ENCODE results near the gene CDK14. TPM values are rescaled to one million over a fixed set of nuclear protein-coding genes. Genes with fewer than 3 reads are reported as not detected.

The CDK14 gene
- total and polyA plus RNA-seq, 11 donors = 2.9 to 37.7 (median 21.3) TPM

- no peak for TF ChIP-seq POLR2A (IDR thresholded peaks at IDR 0.05)
- Histone ChIP-seq H3K36me3 (no peaks in the 10 kb centered on the region), H3K27ac (no peak overlapping the region), H3K4me3 (no peak overlapping the region), H3K27me3 (no peaks in the 10 kb centered on the region), H3K4me1 (peaks cover 0 to 10% (median 6%) of the 10 kb centered on the region in 12 donors), H3K9me3 (no peaks in the 10 kb centered on the region)
- no peak for DNase-seq
- 87 to 96% (median 94%) methylated on average over 1 of the region's 1 CpG for WGBS, 4 donors
- intact Hi-C loops (cut with DNase I) = no loop called here
- ATAC-seq = no peak
These were observed 26.8 kb upstream of the CDK14 start for GRCh38 chr7:90569368-90569767.

GRCh38 chr7:90570373-90570959 is 25.7 kb upstream of the CDK14 start:
- Histone ChIP-seq H3K36me3 (no peaks in the 10 kb centered on the region), H3K27me3 (no peaks in the 10 kb centered on the region), H3K4me1 (peaks cover 0 to 15% (median 9%) of the 10 kb centered on the region in 12 donors), H3K4me3 (no peak overlapping the region), H3K27ac (no peak overlapping the region), H3K9me3 (no peaks in the 10 kb centered on the region)
- WGBS, 4 donors = 85 to 95% (median 90%) methylated on average over 1 of the region's 1 CpG
- intact Hi-C loops (cut with DNase I) = loop anchor here in 1 of 10 donors (10.0 kb wide), 1 partner anchor 54 kb away; no protein-coding TSS in a partner anchor
- ATAC-seq = no peak
- TF ChIP-seq CTCF (IDR thresholded peaks at IDR 0.05) = no peak
- no peak for TF ChIP-seq POLR2A (IDR thresholded peaks at IDR 0.05)
- no peak for DNase-seq

- H3K4me1 ChIP-seq = peaks cover 0 to 15% (median 9%) of the 10 kb centered on the region in 12 donors
- H3K27ac ChIP-seq = peak overlapping the region in 11 of 12 donors; percentile 31 to 72 (median 50)
- TF ChIP-seq CTCF (IDR thresholded peaks at IDR 0.05) = no peak
- no peak for TF ChIP-seq POLR2A (IDR thresholded peaks at IDR 0.05)
- no peak overlapping the region for H3K4me3 ChIP-seq
- DNase-seq (peak in 4 of 5 donors; percentile 28 to 58 (median 44)), ATAC-seq (peak; percentile 95 to 98 (median 97))
- intact Hi-C loops (cut with DNase I) = loop anchor here in 1 of 10 donors (10.0 kb wide), 1 partner anchor 51 kb away; no protein-coding TSS in a partner anchor
- 17 to 21% (median 19%) methylated on average over 3 of the region's 3 CpGs for WGBS, 4 donors
- H3K9me3 ChIP-seq = no peaks in the 10 kb centered on the region
- no peaks in the 10 kb centered on the region for H3K36me3 ChIP-seq
- no peaks in the 10 kb centered on the region for H3K27me3 ChIP-seq
These were observed 21.8 kb upstream of the CDK14 start for GRCh38 chr7:90574146-90574819.

- Histone ChIP-seq H3K27ac (peak overlapping the region in 11 of 12 donors; percentile 31 to 72 (median 50)), H3K9me3 (no peaks in the 10 kb centered on the region), H3K36me3 (no peaks in the 10 kb centered on the region), H3K27me3 (no peaks in the 10 kb centered on the region), H3K4me1 (peaks cover 0 to 15% (median 9%) of the 10 kb centered on the region in 12 donors), H3K4me3 (no peak overlapping the region)
- intact Hi-C loops (cut with DNase I) = loop anchor here in 1 of 10 donors (10.0 kb wide), 1 partner anchor 50 kb away; no protein-coding TSS in a partner anchor
- ATAC-seq = peak; percentile 16 to 65 (median 44)
- TF ChIP-seq CTCF (IDR thresholded peaks at IDR 0.05) (no peak), POLR2A (IDR thresholded peaks at IDR 0.05) (no peak)
- no peak for DNase-seq
- 43 to 63% (median 56%) methylated on average over 1 of the region's 1 CpG for WGBS, 4 donors
These were observed 21.3 kb upstream of the CDK14 start for GRCh38 chr7:90574820-90575187.

All from heart left ventricle (tissue), 16 donors.